Progenitor cell of endocrine pancreas (in vitro differentiated cells): ENCODE data around the gene TSHZ1. TPM values are rescaled to one million over a fixed set of nuclear protein-coding genes. Genes with fewer than 3 reads are reported as not detected.

Experiments used
- DNase-seq: peaks from one replicate; pipeline ENCODE4 v3.0.0; 2021; ENCODE audit warnings: low spot score; ENCODE audit not compliant: unreplicated experiment
- H3K27ac Mint-ChIP-seq: 2 replicates; pipeline ENCODE4 v1.8.0; 2021; ENCODE audit warnings: mild to moderate bottlenecking, moderate library complexity, mixed read lengths
- H3K27me3 Mint-ChIP-seq: 2 replicates; pipeline ENCODE4 v1.8.0; 2021; ENCODE audit warnings: mixed read lengths
- H3K36me3 Mint-ChIP-seq: 2 replicates; pipeline ENCODE4 v1.8.0; 2022; ENCODE audit warnings: mixed read lengths; ENCODE audit not compliant: insufficient read depth
- H3K4me1 Mint-ChIP-seq: 2 replicates; pipeline ENCODE4 v1.8.0; 2021; ENCODE audit warnings: low read depth, mixed read lengths
- H3K4me3 Mint-ChIP-seq: 2 replicates; pipeline ENCODE4 v1.8.0; 2021; ENCODE audit warnings: low read depth, mild to moderate bottlenecking, moderate library complexity, mixed read lengths
- H3K9me3 Mint-ChIP-seq: 2 replicates; pipeline ENCODE4 v1.8.0; 2021; ENCODE audit warnings: low read depth, mixed read lengths
- CTCF ChIP-seq: fragments of 200-600 bp; sonication (generic); IDR thresholded peaks from one replicate; pipeline ENCODE4 v1.5.0; 2021; ENCODE audit warnings: antibody characterized with exemption, mild to moderate bottlenecking; ENCODE audit not compliant: unreplicated experiment
- total RNA-seq: library from RNA; stranded (reverse); gene quantifications from 2 replicates; pipeline ENCODE4 v1.2.1, GENCODE V29; 2021

TSHZ1 gene
- total RNA-seq, 1 donor from 2014 or later = 17.1 TPM

- H3K27me3 Mint-ChIP-seq = no peaks in the 10 kb centered on the region
- peaks cover 65% of the 10 kb centered on the region for H3K4me1 Mint-ChIP-seq
- TF ChIP-seq CTCF = no peak
- no peaks in the 10 kb centered on the region for H3K36me3 Mint-ChIP-seq
- H3K4me3 Mint-ChIP-seq = no peak overlapping the region
- H3K27ac Mint-ChIP-seq = peak overlapping the region; percentile 75
- DNase-seq = no peak
- no peaks in the 10 kb centered on the region for H3K9me3 Mint-ChIP-seq
Measured at GRCh38 chr18:75223687-75224347, 13.2 kb downstream of the TSHZ1 start.

DNA sequence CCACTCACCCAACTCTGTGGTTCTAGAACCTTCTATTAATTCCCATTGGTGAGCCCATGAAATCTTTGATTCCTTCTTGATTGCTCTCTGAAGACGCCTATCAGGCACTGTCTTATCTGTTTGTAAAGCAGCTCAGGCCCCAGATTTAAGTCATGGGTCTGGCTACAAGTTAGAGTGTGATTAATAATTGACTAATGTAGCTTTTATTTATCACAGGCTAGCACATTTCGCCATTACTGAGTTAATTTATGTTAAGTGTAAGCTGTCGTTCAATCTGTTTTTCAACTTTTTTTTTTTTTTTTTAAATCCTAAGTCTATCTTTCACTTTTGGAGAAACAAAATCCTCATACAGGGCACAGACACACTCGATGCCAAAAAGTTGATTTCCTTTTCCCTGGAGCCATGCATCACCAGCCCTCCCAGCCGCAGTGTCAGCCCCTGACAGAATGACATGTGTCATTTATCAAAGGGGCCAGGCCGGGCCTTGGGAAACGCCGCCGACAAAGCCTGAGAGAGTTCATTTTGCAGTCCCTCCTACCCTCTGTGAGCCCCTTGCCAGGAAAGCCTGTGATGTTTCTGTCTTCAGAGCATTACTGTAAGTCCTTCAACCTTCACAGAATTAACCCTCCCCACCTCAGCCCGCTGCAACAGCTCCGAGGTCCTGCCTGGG is 15.8 kb downstream of the TSHZ1 start:
- DNase-seq = no peak
- no peaks in the 10 kb centered on the region for H3K9me3 Mint-ChIP-seq
- H3K27me3 Mint-ChIP-seq = no peaks in the 10 kb centered on the region
- no peaks in the 10 kb centered on the region for H3K36me3 Mint-ChIP-seq
- peak overlapping the region; percentile 89 for H3K27ac Mint-ChIP-seq
- TF ChIP-seq CTCF = no peak
- H3K4me3 Mint-ChIP-seq = peak overlapping the region; percentile 62
- H3K4me1 Mint-ChIP-seq = peaks cover 59% of the 10 kb centered on the region

GRCh38 chr18:75226956-75227316 is 16.3 kb downstream of the TSHZ1 start:
- Mint-ChIP-seq H3K4me1 (peaks cover 58% of the 10 kb centered on the region), H3K27ac (peak overlapping the region; percentile 89), H3K36me3 (no peaks in the 10 kb centered on the region), H3K9me3 (no peaks in the 10 kb centered on the region), H3K27me3 (no peaks in the 10 kb centered on the region), H3K4me3 (peak overlapping the region; percentile 62)
- TF ChIP-seq CTCF = no peak
- DNase-seq = no peak

GRCh38 chr18:75227535-75228296 is 17.1 kb downstream of the TSHZ1 start:
- Mint-ChIP-seq H3K36me3 (no peaks in the 10 kb centered on the region), H3K4me1 (peaks cover 54% of the 10 kb centered on the region), H3K9me3 (no peaks in the 10 kb centered on the region), H3K27ac (no peak overlapping the region), H3K27me3 (no peaks in the 10 kb centered on the region), H3K4me3 (no peak overlapping the region)
- no peak for DNase-seq
- no peak for TF ChIP-seq CTCF

DNA sequence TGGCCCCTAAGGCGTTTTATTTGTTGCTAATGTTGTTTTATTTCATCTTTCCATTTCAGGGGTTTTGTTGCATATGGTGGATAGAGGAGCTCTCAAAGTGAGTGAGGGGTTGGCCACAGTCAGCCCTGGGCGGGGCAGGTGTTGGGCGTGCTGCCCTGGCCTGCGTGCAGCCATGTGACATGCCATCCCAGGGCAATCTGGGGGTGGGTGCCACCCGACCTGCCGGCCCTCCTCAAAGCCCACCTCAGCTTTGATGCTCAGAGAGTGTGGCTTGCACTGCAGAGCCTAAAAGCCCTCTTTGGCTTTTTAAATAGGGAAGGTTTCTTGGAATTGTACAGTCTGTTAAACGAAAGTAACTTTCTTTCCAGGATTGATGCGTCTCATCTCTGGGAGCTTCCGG is 18.4 kb downstream of the TSHZ1 start:
- Mint-ChIP-seq H3K27ac (no peak overlapping the region), H3K4me3 (no peak overlapping the region), H3K36me3 (no peaks in the 10 kb centered on the region), H3K4me1 (peaks cover 44% of the 10 kb centered on the region), H3K27me3 (no peaks in the 10 kb centered on the region), H3K9me3 (no peaks in the 10 kb centered on the region)
- TF ChIP-seq CTCF = no peak
- no peak for DNase-seq
